PFSK-1 (cell line): ENCODE results near the gene SPG7.

Experiments used
- FOXP2 ChIP-seq: optimal IDR thresholded peaks from 2 replicates; pipeline ENCODE3; 2011; ENCODE audit warnings: borderline replicate concordance, control low read depth, inconsistent platforms; ENCODE audit not compliant: insufficient read depth; ENCODE audit errors: extremely low read length, extremely low read depth
- POLR2AphosphoS5 ChIP-seq: IDR thresholded peaks from 2 replicates; pipeline ENCODE4 v1.6.1; 2012; ENCODE audit warnings: low read depth, mild to moderate bottlenecking, control low read depth, low read length, moderate library complexity
- REST ChIP-seq, 2 experiments: IDR thresholded peaks; 2 replicates each; pipeline versions ENCODE4 v1.6.1 to v1.8.0; 2011 to 2012; ENCODE audit warnings: low read depth in 2 of 2, low read length in 2 of 2, control low read depth in 1 of 2, inconsistent platforms in 1 of 2, mild to moderate bottlenecking in 1 of 2, moderate library complexity in 1 of 2; ENCODE audit not compliant: insufficient read depth in 1 of 2
- SIN3A ChIP-seq: IDR thresholded peaks from 2 replicates; pipeline ENCODE4 v1.6.1; 2012; ENCODE audit warnings: mild to moderate bottlenecking, low read length, moderate library complexity, borderline replicate concordance; ENCODE audit not compliant: insufficient read depth
- TAF1 ChIP-seq: IDR thresholded peaks from 2 replicates; pipeline ENCODE4 v1.6.1; 2012; ENCODE audit warnings: low read length, control low read depth, borderline replicate concordance; ENCODE audit not compliant: insufficient read depth

DNA sequence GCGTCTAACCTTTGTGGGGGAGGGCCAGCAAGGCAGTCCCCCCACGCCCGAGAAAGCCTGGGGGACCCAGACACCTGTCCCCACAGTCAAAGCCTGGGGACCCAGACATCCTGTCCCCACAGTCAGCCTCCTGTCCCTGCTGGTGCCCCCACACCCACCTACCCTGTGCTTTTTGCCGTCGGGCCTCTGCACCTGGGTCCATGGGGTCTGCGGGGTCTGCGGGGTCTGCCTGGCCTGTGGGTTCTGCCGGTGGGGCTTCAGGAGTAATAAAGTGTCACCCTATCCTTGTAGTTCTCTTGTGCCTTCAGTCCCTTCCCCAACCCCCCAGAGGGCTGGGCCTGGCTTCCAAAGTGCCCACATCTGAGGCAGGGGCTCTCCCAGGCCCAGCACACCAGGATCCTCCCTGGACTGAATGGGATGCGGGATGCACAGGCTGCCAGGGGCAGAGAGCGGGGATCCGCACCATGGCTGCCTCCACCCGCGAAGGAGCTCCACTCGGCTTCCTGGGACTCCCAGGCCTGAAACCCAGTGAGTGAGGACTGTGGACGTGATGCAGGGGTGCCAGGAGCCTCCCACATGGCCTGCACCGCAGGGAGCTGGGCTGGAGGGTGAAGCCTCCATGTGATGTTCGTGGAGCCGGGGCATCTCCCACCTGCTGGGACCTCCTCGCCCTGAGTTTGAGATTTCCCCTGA lies 88.9 kb downstream of the SPG7 start:
- TF ChIP-seq POLR2AphosphoS5 (no peak), REST (IDR thresholded peaks at IDR 0.05; ENCODE audit: insufficient read depth in 1 of 2, low read depth in 2 of 2, low read length in 2 of 2) (no peak), TAF1 (no peak), FOXP2 (no peak), SIN3A (no peak)
